Uterus (tissue), 2 donors: ENCODE results near the gene ELL3.

Experiments used
- POLR2A ChIP-seq, 2 donors: fragments of 450-650 bp; IDR thresholded peaks; one replicate each; pipeline ENCODE4 v1.6.1; 2016; ENCODE audit warnings: antibody characterized with exemption in 2 of 2, mild to moderate bottlenecking in 1 of 2, moderate library complexity in 1 of 2
- TF ChIP-seq, protein P1 (sequence below), 4 experiments: fragments of 200-600 bp in 2 of 4; fragments of 450-650 bp in 2 of 4; sonication (generic) in 2 of 4; IDR thresholded peaks; one replicate each; pipeline ENCODE4 v1.5.1; 2016 to 2019; ENCODE audit warnings: antibody characterized with exemption in 4 of 4, mild to moderate bottlenecking in 2 of 4, moderate library complexity in 1 of 4

DNA sequence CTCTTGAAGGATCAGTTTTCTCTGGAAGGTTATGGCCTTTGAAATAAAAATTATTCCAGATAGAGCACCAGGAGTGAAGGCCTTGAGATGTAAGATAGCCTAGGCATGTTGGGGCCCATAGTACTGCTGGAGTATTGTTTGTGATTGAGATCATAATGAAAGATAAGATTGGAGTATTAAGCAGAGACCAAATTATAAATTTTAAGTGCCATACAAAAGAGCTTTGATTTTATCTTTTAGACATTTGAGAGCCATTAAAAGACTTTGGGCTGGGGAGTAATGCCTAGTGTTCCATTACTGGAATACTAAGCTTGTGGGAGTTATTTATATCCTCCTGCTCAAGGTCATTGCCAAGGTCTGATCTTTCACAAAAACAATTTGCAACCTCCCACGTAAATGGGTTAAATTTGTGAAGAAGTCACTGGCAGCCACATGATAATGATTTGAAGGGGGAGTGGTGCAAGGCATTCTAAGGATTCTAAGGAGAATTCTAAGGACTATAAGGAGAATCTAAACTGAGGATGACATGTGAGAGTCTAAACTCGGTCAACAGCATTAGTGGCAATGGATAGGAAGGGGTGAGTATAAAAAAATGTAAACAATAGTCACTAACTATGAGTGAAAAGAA lies 12.8 kb downstream of the ELL3 start:
- TF ChIP-seq POLR2A (IDR thresholded peaks at IDR 0.05), result no peak
- TF ChIP-seq, protein P1, sequence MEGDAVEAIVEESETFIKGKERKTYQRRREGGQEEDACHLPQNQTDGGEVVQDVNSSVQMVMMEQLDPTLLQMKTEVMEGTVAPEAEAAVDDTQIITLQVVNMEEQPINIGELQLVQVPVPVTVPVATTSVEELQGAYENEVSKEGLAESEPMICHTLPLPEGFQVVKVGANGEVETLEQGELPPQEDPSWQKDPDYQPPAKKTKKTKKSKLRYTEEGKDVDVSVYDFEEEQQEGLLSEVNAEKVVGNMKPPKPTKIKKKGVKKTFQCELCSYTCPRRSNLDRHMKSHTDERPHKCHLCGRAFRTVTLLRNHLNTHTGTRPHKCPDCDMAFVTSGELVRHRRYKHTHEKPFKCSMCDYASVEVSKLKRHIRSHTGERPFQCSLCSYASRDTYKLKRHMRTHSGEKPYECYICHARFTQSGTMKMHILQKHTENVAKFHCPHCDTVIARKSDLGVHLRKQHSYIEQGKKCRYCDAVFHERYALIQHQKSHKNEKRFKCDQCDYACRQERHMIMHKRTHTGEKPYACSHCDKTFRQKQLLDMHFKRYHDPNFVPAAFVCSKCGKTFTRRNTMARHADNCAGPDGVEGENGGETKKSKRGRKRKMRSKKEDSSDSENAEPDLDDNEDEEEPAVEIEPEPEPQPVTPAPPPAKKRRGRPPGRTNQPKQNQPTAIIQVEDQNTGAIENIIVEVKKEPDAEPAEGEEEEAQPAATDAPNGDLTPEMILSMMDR (IDR thresholded peaks at IDR 0.05), result no peak
